Tibial artery (tissue), 4 donors: ENCODE results near the gene MKRN2.

Experiments used
- DNase-seq, 2 donors: peaks; one replicate each; pipeline ENCODE4 v3.0.0-alpha.2; 2019
- H3K27ac ChIP-seq, 2 donors: fragments of 200-600 bp; sonication (generic) in 1 of 2; 1 replicate in 1 of 2; 2 replicates in 1 of 2; pipeline ENCODE4 v1.5.1; 2018 to 2019; ENCODE audit warnings: mild to moderate bottlenecking in 1 of 2
- H3K27me3 ChIP-seq, 2 donors: fragments of 200-600 bp; sonication (generic) in 1 of 2; one replicate each; pipeline versions ENCODE4 v1.5.1 to v1.6.0; 2016 to 2019
- H3K36me3 ChIP-seq, 3 donors: fragments of 200-600 bp; sonication (generic) in 2 of 3; one replicate each; pipeline ENCODE4 v1.5.1; 2016 to 2019; ENCODE audit warnings: mild to moderate bottlenecking in 2 of 3
- H3K4me1 ChIP-seq, 4 donors: fragments of 200-600 bp; sonication (generic) in 2 of 4; 1 replicate in 3 of 4; 2 replicates in 1 of 4; pipeline ENCODE4 v1.5.1; 2016 to 2019
- H3K4me3 ChIP-seq, 2 donors: fragments of 200-600 bp; sonication (generic) in 1 of 2; 1 replicate in 1 of 2; 2 replicates in 1 of 2; pipeline ENCODE4 v1.5.1; 2018 to 2019; ENCODE audit warnings: mild to moderate bottlenecking in 2 of 2
- H3K9me3 ChIP-seq, 3 donors: fragments of 200-600 bp; sonication (generic) in 1 of 3; one replicate each; pipeline ENCODE4 v1.5.1; 2016 to 2019
- intact Hi-C: fragments of 100-400 bp; cut with DNase I; formaldehyde crosslinking; loops from one replicate; pipeline ENCODE4 v1.15.0; 2023; ENCODE audit warnings: low total_unique reads
- TF ChIP-seq, protein P1 (sequence below), 2 experiments: fragments of 200-600 bp in 1 of 2; fragments of 450-650 bp in 1 of 2; IDR thresholded peaks; one replicate each; pipeline ENCODE4 v1.5.1; 2017 to 2019; ENCODE audit warnings: antibody characterized with exemption in 2 of 2, mild to moderate bottlenecking in 1 of 2, moderate library complexity in 1 of 2

MKRN2 gene

DNA sequence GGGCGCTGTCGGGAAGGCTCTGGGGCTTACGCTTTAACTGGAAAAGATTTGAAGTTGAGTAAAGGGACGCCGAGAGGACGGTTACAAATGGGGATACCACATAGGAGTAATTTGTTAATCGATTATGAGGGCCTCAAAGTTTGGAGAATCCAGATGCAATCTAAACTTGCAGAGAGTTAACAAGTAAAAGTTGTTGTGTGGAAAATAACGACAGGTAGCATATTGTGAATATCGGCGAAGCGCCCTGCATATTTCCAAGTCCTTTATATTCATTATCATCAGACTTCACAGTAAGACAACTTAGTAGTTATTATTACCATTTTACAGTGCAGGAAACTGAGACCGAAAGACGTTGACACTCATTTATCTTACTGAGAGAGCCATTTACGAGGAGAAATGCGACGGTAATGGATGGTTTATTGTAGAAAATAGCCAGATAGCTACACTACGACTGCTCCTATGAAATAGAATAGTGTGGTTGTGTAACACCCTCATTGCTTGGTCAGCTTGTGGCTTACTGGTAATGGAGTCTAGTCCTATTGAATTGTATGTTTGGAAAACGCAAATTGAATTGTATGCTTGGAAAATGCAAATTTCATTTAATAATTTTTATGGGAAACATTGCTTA is 700 bp downstream of the MKRN2 start:
- peaks cover 0 to 64% (median 37%) of the 10 kb centered on the region in 4 donors for H3K4me1 ChIP-seq
- TF ChIP-seq, protein P1, sequence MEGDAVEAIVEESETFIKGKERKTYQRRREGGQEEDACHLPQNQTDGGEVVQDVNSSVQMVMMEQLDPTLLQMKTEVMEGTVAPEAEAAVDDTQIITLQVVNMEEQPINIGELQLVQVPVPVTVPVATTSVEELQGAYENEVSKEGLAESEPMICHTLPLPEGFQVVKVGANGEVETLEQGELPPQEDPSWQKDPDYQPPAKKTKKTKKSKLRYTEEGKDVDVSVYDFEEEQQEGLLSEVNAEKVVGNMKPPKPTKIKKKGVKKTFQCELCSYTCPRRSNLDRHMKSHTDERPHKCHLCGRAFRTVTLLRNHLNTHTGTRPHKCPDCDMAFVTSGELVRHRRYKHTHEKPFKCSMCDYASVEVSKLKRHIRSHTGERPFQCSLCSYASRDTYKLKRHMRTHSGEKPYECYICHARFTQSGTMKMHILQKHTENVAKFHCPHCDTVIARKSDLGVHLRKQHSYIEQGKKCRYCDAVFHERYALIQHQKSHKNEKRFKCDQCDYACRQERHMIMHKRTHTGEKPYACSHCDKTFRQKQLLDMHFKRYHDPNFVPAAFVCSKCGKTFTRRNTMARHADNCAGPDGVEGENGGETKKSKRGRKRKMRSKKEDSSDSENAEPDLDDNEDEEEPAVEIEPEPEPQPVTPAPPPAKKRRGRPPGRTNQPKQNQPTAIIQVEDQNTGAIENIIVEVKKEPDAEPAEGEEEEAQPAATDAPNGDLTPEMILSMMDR (IDR thresholded peaks at IDR 0.05): no peak
- peak overlapping the region; percentile 96 for H3K27ac ChIP-seq
- H3K36me3 ChIP-seq: no peaks in the 10 kb centered on the region
- intact Hi-C loops: no loop called here
- no peak for DNase-seq
- H3K9me3 ChIP-seq: no peaks in the 10 kb centered on the region
- peaks cover 0 to 12% of the 10 kb centered on the region in 2 donors for H3K27me3 ChIP-seq
- peak overlapping the region; percentile 83 to 96 for H3K4me3 ChIP-seq

DNA sequence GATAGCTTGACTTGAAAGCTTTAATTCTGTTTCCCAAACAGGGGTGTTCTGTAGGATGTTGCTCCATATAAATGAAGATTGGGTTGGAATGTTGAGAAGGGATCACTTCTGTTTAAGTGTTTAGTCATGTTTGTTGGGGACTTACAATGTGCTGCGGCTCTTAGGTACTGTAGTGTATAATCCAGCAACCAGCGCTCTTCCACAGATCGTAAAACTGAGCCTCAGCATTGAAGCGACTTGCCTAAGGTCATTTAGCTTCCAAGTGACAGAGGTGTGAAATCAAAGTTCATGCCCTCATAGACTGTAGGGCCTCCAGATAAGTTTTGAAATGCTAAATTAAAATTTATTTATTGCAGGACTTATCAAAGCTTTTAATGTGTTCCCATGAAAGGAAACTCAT is 1.8 kb downstream of the MKRN2 start:
- peak overlapping the region in 1 of 2 donors; percentile 96 for H3K4me3 ChIP-seq
- H3K27me3 ChIP-seq: peaks cover 0 to 4% of the 10 kb centered on the region in 2 donors

DNA sequence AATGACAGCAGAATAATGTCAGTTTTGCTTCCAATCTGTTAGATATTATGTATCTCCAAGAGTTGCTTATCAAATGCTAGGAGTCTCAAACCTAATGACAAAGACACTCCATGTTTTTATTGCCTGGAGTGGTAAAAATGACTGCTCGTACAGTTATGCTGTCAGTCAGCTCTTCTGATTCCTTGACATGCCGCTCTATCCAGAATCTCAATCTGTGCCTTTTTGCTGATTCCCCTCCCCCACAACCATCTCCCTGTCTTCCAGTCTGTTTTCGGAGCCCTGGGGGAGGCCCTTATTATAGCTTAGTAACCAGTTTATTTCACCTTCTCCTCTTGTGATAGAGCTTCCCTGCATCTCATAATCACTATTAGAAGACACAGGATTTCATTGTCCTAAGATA is 2.6 kb downstream of the MKRN2 start:
- TF ChIP-seq, protein P1 (IDR thresholded peaks at IDR 0.05): no peak
- H3K4me3 ChIP-seq: no peak overlapping the region
- no peaks in the 10 kb centered on the region for H3K36me3 ChIP-seq
- no peak overlapping the region for H3K27ac ChIP-seq
- H3K4me1 ChIP-seq: peaks cover 0 to 62% (median 41%) of the 10 kb centered on the region in 4 donors
- no peaks in the 10 kb centered on the region for H3K27me3 ChIP-seq
- no peak for DNase-seq
- no peaks in the 10 kb centered on the region for H3K9me3 ChIP-seq
- intact Hi-C loops: no loop called here

More for the DNA sequence above, 1.8 kb downstream of the MKRN2 start:
- Histone ChIP-seq H3K27ac (no peak overlapping the region), H3K4me1 (peaks cover 0 to 69% (median 41%) of the 10 kb centered on the region in 4 donors), H3K9me3 (no peaks in the 10 kb centered on the region), H3K36me3 (no peaks in the 10 kb centered on the region)
- intact Hi-C loops: no loop called here
- DNase-seq: no peak
- TF ChIP-seq, protein P1 (IDR thresholded peaks at IDR 0.05): no peak

DNA sequence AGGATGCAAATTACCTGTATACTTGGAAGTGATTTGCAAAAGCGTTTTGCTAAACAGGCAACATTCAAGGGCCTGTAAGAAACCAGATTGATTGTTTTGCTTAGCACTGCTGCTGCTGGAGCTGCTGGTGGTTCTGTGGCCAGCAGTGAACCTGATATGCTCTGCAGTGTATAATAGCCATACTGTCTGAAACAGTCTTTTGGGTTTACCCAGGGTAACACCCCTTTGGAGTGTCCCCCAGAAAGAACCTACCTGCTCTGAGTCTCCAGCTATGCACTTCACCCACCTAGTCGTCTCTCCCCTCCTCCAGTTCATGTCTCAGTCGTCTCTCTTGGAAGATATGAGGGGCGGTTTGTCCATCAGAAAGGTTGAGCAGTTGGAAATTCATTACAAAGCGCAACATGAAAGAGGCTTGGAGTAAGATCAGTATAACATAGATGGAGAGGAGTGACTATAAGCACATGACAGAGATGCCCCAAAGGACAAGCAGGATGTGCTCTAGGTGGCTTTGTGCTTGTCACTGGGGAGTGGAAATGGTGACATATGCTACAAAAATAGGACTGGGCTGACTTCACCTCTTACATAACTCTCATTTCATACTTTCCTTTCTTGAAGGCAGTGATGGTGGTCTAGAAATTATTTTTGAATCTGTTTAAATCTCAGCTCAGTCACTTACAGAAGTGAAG is 3.8 kb downstream of the MKRN2 start:
- peaks cover 0 to 61% (median 40%) of the 10 kb centered on the region in 4 donors for H3K4me1 ChIP-seq
- DNase-seq: no peak
- intact Hi-C loops: no loop called here

DNA sequence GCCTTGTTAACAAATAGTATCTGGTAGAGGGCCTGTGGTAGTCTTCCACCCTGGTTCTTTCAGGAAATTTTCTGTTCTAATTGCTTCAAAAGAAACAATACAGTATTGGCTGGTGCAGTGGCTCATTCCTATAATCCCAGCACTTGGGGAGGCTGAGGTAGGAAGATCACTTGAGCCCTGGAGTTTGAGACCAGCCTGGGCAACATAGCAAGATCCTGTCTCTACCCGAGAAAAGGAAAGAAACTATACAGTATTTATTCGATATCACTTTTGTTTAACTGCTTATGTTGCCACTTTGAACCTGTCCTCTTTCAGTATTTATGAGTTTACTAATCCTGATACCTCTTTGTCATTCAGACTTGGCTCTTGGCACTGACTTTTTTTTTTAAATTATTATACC is 4.5 kb downstream of the MKRN2 start:
- DNase-seq: no peak
- TF ChIP-seq, protein P1 (IDR thresholded peaks at IDR 0.05): no peak
- peaks cover 0 to 54% (median 36%) of the 10 kb centered on the region in 4 donors for H3K4me1 ChIP-seq
- H3K4me3 ChIP-seq: no peak overlapping the region
- no peaks in the 10 kb centered on the region for H3K36me3 ChIP-seq
- intact Hi-C loops: no loop called here
- H3K27me3 ChIP-seq: no peaks in the 10 kb centered on the region
- H3K9me3 ChIP-seq: peaks cover 0 to 6% (median 3%) of the 10 kb centered on the region in 3 donors
- no peak overlapping the region for H3K27ac ChIP-seq

More for the DNA sequence above, 3.8 kb downstream of the MKRN2 start:
- H3K27me3 ChIP-seq: no peaks in the 10 kb centered on the region
- H3K36me3 ChIP-seq: no peaks in the 10 kb centered on the region
- no peak overlapping the region for H3K4me3 ChIP-seq
- peak overlapping the region in 1 of 2 donors; percentile 24 for H3K27ac ChIP-seq
- TF ChIP-seq, protein P1 (IDR thresholded peaks at IDR 0.05): no peak
- no peaks in the 10 kb centered on the region for H3K9me3 ChIP-seq
